Eye (tissue), 1 donor: Measurements from ENCODE around the gene CREB1.
"Not testable (repeated sequence)": the region's sequence is repeated elsewhere in the genome, so short reads cannot be mapped to it uniquely, and the experiment has no call there.

Source experiments
- DNase-seq: peaks from one replicate; pipeline ENCODE4 v3.0.0-alpha.2; 2015

Gene CREB1

GRCh38 chr2:207529330-207530159, at the start of gene CREB1:
CREB1 (plus strand) TSS chr2:207529962; CDS start chr2:207555636, 25,674 bp downstream.
- DNase-seq: peak; percentile 100

- DNase-seq: no peak
Observed at GRCh38 chr2:207480521-207481040, 49.2 kb upstream of the CREB1 start.

- DNase-seq: no peak
Observed at GRCh38 chr2:207481924-207482323, 47.8 kb upstream of the CREB1 start.

- DNase-seq: no peak
Observed at GRCh38 chr2:207482630-207483029, 47.1 kb upstream of the CREB1 start.

GRCh38 chr2:207483066-207483465, 46.7 kb upstream of the CREB1 start:
- DNase-seq: no peak

GRCh38 chr2:207483477-207483876, 46.3 kb upstream of the CREB1 start:
- no peak for DNase-seq

- no peak for DNase-seq
Observed at GRCh38 chr2:207484444-207485391, 45.0 kb upstream of the CREB1 start.

GRCh38 chr2:207487650-207488311, 42.0 kb upstream of the CREB1 start:
- DNase-seq: peak; percentile 63

GRCh38 chr2:207489251-207489650, 40.5 kb upstream of the CREB1 start:
- no peak for DNase-seq

- DNase-seq: no peak
Observed at GRCh38 chr2:207490441-207490840, 39.3 kb upstream of the CREB1 start.

GRCh38 chr2:207491086-207491485, 38.7 kb upstream of the CREB1 start:
- peak; percentile 77 for DNase-seq

GRCh38 chr2:207491956-207492355, 37.8 kb upstream of the CREB1 start:
- DNase-seq: no peak

- DNase-seq: no peak
Observed at GRCh38 chr2:207492461-207492860, 37.3 kb upstream of the CREB1 start.

- DNase-seq: no peak
Observed at GRCh38 chr2:207494137-207494536, 35.6 kb upstream of the CREB1 start.

- not testable (repeated sequence) for DNase-seq
Observed at GRCh38 chr2:207496936-207497335, 32.8 kb upstream of the CREB1 start.

GRCh38 chr2:207497596-207497995, 32.2 kb upstream of the CREB1 start:
- DNase-seq: no peak

- no peak for DNase-seq
Observed at GRCh38 chr2:207498427-207498826, 31.3 kb upstream of the CREB1 start.

- no peak for DNase-seq
Observed at GRCh38 chr2:207499114-207499513, 30.6 kb upstream of the CREB1 start.

GRCh38 chr2:207501802-207502576, 27.8 kb upstream of the CREB1 start:
- no peak for DNase-seq

- DNase-seq: no peak
Observed at GRCh38 chr2:207502577-207503198, 27.1 kb upstream of the CREB1 start.

GRCh38 chr2:207503234-207503633, 26.5 kb upstream of the CREB1 start:
- no peak for DNase-seq
